ENCODE results near the gene INTS3. TPM values are rescaled to one million over a fixed set of nuclear protein-coding genes. Genes with fewer than 3 reads are reported as not detected.

The INTS3 gene
- total RNA-seq, 6 donors from 2014 or later: 58.2 to 159 (median 63.1) TPM

GRCh38 chr1:153776845-153777370 lies 49.1 kb downstream of the INTS3 start:
- WGBS, 2 donors: 88 to 92% methylated on average over 10 of the region's 10 CpGs
- Histone ChIP-seq H3K27ac (peak overlapping the region in 2 of 4 donors; percentile 87 to 92), H3K4me3 (peak overlapping the region in 3 of 4 donors; percentile 70 to 96 (median 75)), H3K27me3 (no peaks in the 10 kb centered on the region), H3K4me1 (peaks cover 52 to 74% (median 69%) of the 10 kb centered on the region in 4 donors), H3K36me3 (peaks cover 3 to 36% (median 16%) of the 10 kb centered on the region in 4 donors), H3K9me3 (no peaks in the 10 kb centered on the region)
- ATAC-seq (ENCODE audit: low FRiP score in 2 of 2) (no peak), DNase-seq (no peak)
- TF ChIP-seq POLR2A (IDR thresholded peaks at IDR 0.05) (no peak), EP300 (IDR thresholded peaks at IDR 0.05) (no peak), POLR2AphosphoS5 (IDR thresholded peaks at IDR 0.05) (no peak), CTCF (IDR thresholded peaks at IDR 0.05) (no peak)

- ATAC-seq (ENCODE audit: low FRiP score in 2 of 2) (no peak), DNase-seq (peak in 1 of 2 donors; percentile 67)
- Histone ChIP-seq H3K27ac (peak overlapping the region in 3 of 4 donors; percentile 1 to 87 (median 41)), H3K4me1 (peaks cover 55 to 70% (median 65%) of the 10 kb centered on the region in 4 donors), H3K36me3 (peaks cover 0 to 29% (median 8%) of the 10 kb centered on the region in 4 donors), H3K9me3 (no peaks in the 10 kb centered on the region), H3K27me3 (no peaks in the 10 kb centered on the region), H3K4me3 (peak overlapping the region in 3 of 4 donors; percentile 5 to 96 (median 70))
- TF ChIP-seq POLR2A (IDR thresholded peaks at IDR 0.05) (peak in 1 of 4 donors; percentile 5), EP300 (IDR thresholded peaks at IDR 0.05) (no peak), POLR2AphosphoS5 (IDR thresholded peaks at IDR 0.05) (no peak), CTCF (IDR thresholded peaks at IDR 0.05) (no peak)
- WGBS, 2 donors: 36 to 56% methylated on average over 7 of the region's 7 CpGs
These were observed 49.8 kb downstream of the INTS3 start for GRCh38 chr1:153777648-153778047.

GRCh38 chr1:153778051-153778823 lies 50.4 kb downstream of the INTS3 start:
- Histone ChIP-seq H3K9me3 (no peaks in the 10 kb centered on the region), H3K4me3 (peak overlapping the region in 3 of 4 donors; percentile 5 to 96 (median 70)), H3K4me1 (peaks cover 53 to 68% (median 65%) of the 10 kb centered on the region in 4 donors), H3K36me3 (peaks cover 0 to 23% (median 3%) of the 10 kb centered on the region in 4 donors), H3K27ac (peak overlapping the region in 3 of 4 donors; percentile 1 to 41 (median 33)), H3K27me3 (no peaks in the 10 kb centered on the region)
- ATAC-seq (ENCODE audit: low FRiP score in 2 of 2) (no peak), DNase-seq (no peak)
- no peak for TF ChIP-seq POLR2A (IDR thresholded peaks at IDR 0.05)
- no peak for TF ChIP-seq EP300 (IDR thresholded peaks at IDR 0.05)
- TF ChIP-seq POLR2AphosphoS5 (IDR thresholded peaks at IDR 0.05): no peak
- TF ChIP-seq CTCF (IDR thresholded peaks at IDR 0.05): no peak
- 88 to 90% methylated on average over 18 to 22 of the region's 22 CpGs for WGBS, 2 donors

DNA sequence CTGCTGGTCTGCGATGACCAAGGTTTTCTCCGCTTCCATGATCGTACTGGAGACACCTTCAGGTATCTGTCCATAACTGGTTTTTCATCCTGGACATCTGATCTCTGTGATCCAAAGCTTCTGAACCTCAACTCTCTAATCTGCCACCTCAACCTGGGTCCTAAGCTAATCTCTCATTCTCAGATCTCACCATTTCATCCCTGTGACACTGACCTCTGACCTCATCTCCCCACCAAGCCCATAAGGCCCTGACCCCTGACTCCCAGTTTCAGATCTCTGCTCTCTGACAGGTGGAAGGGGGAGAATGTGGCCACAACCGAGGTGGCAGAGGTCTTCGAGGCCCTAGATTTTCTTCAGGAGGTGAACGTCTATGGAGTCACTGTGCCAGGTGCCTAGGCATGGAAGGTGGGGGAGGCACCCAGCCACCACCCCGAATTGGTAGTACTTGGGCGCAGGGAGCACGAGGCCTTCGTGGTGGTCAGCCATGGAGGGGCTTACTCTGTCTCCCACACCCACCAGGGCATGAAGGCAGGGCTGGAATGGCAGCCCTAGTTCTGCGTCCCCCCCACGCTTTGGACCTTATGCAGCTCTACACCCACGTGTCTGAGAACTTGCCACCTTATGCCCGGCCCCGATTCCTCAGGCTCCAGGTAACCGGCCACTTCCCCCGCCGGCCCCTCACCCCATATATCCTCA lies 51.1 kb downstream of the INTS3 start:
- Histone ChIP-seq H3K4me3 (no peak overlapping the region), H3K9me3 (no peaks in the 10 kb centered on the region), H3K27me3 (no peaks in the 10 kb centered on the region), H3K36me3 (peaks cover 0 to 19% (median 0%) of the 10 kb centered on the region in 4 donors), H3K27ac (peak overlapping the region in 1 of 4 donors; percentile 41), H3K4me1 (peaks cover 46 to 64% (median 60%) of the 10 kb centered on the region in 4 donors)
- ATAC-seq (ENCODE audit: low FRiP score in 2 of 2): no peak
- no peak for DNase-seq
- 95 to 97% methylated on average over 14 to 15 of the region's 18 CpGs for WGBS, 2 donors
- no peak for TF ChIP-seq EP300 (IDR thresholded peaks at IDR 0.05)
- no peak for TF ChIP-seq POLR2AphosphoS5 (IDR thresholded peaks at IDR 0.05)
- TF ChIP-seq CTCF (IDR thresholded peaks at IDR 0.05): no peak
- TF ChIP-seq POLR2A (IDR thresholded peaks at IDR 0.05): no peak

All from upper lobe of left lung (tissue), 6 donors.